ENCODE measurements around the gene PTPRM. TPM values are rescaled to one million over a fixed set of nuclear protein-coding genes. Genes with fewer than 3 reads are reported as not detected.

Gene PTPRM
- total RNA-seq, 4 donors from 2014 or later: 62.7 to 94.0 (median 76.0) TPM

DNA sequence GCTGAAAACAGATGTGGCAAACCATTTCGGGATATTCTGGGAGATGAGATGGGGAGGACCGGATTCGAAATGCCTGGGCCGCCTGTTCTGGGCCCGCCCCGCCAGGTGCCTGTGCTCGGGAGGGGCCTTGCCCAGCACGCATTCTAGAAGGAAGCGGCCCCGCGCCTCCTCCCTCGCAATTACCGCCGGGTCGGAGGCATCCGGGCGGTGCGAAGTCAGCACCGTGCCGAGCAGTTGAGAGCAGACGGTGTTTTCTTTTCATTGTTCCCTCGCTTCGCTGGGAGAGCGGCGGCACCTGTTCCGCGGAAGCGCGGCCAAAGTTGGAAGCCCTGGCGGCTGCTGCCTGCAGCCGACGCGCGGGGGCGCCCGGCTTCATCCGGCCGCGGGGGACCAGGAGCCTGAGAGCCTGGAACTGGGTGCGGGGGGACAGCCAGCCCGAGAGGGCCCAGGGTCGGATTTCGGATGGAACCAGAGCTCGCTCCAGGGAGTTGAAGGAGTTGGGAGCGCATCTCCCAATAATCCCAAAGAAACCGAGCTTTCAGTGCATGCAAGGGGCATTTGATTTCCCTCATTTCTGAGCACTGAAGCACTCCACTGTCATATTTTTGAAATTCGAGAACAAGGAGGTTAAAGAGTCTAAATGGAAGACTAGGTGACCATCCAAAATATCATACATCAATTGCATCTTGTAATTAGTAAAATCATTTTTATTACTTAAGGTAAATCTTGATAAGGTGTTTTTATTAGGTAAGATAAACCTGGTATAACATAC lies 800.3 kb downstream of the PTPRM start:
- H3K27me3 ChIP-seq: no peaks in the 10 kb centered on the region
- intact Hi-C loops (cut with DNase I): no loop called here
- TF ChIP-seq, protein P1, sequence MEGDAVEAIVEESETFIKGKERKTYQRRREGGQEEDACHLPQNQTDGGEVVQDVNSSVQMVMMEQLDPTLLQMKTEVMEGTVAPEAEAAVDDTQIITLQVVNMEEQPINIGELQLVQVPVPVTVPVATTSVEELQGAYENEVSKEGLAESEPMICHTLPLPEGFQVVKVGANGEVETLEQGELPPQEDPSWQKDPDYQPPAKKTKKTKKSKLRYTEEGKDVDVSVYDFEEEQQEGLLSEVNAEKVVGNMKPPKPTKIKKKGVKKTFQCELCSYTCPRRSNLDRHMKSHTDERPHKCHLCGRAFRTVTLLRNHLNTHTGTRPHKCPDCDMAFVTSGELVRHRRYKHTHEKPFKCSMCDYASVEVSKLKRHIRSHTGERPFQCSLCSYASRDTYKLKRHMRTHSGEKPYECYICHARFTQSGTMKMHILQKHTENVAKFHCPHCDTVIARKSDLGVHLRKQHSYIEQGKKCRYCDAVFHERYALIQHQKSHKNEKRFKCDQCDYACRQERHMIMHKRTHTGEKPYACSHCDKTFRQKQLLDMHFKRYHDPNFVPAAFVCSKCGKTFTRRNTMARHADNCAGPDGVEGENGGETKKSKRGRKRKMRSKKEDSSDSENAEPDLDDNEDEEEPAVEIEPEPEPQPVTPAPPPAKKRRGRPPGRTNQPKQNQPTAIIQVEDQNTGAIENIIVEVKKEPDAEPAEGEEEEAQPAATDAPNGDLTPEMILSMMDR (IDR thresholded peaks at IDR 0.05): peak; percentile 39 to 65 (median 46)
- TF ChIP-seq EP300 (IDR thresholded peaks at IDR 0.05): no peak
- peaks cover 0 to 10% (median 6%) of the 10 kb centered on the region in 4 donors for H3K36me3 ChIP-seq
- no peaks in the 10 kb centered on the region for H3K9me3 ChIP-seq
- no peak overlapping the region for H3K27ac ChIP-seq (replicated peaks in 1 of 4)
- peak overlapping the region; percentile 41 to 54 (median 43) for H3K4me3 ChIP-seq
- DNase-seq (ENCODE audit: extremely low spot score): no peak
- peaks cover 11 to 21% (median 12%) of the 10 kb centered on the region in 4 donors for H3K4me1 ChIP-seq
- 18% methylated on average over 15 of the region's 47 CpGs for WGBS

DNA sequence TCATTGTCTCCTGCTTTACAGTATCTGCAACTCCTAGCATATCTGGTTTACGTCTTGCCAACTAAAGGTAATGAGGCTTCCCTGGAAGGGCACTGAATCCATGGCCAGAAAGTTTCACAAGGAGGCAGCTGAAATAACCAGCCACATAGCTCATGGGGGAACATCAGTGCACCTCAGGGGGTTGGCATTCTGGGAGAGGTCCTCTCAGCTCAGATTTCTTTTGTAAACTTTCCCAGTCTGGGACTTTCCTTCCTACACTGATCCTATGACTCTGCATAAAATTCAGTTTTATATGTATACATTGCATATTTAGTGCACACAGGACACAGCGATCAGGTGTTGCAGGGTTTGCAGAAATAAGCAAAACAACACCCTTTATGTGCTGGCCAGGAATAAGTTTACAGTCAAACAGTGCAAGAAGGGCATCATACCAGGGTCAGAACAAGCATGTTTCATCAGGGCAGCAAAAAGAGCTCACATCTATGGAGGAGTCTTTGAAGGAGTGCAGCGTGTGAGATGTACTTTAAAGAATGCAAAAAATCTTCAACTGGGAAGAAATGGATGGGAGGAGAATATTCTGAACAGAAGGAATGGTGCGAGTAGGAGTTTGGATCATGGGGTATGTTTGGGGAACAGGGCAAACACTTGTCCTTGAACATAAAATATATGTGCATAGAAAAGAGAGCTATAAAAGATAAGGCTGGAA lies 801.5 kb downstream of the PTPRM start:
- Histone ChIP-seq H3K4me1 (peaks cover 11 to 21% (median 12%) of the 10 kb centered on the region in 4 donors), H3K4me3 (no peak overlapping the region), H3K27me3 (no peaks in the 10 kb centered on the region), H3K9me3 (no peaks in the 10 kb centered on the region), H3K36me3 (peaks cover 0 to 14% (median 6%) of the 10 kb centered on the region in 4 donors), H3K27ac (replicated peaks in 1 of 4) (no peak overlapping the region)
- DNase-seq (ENCODE audit: extremely low spot score): no peak
- intact Hi-C loops (cut with DNase I): no loop called here
- no peak for TF ChIP-seq POLR2A (IDR thresholded peaks at IDR 0.05; ENCODE audit: low read depth)
- TF ChIP-seq, protein P1 (IDR thresholded peaks at IDR 0.05): no peak
- no peak for TF ChIP-seq POLR2AphosphoS5 (IDR thresholded peaks at IDR 0.05)
- TF ChIP-seq EP300 (IDR thresholded peaks at IDR 0.05): no peak
- 93% methylated on average over 4 of the region's 4 CpGs for WGBS

DNA sequence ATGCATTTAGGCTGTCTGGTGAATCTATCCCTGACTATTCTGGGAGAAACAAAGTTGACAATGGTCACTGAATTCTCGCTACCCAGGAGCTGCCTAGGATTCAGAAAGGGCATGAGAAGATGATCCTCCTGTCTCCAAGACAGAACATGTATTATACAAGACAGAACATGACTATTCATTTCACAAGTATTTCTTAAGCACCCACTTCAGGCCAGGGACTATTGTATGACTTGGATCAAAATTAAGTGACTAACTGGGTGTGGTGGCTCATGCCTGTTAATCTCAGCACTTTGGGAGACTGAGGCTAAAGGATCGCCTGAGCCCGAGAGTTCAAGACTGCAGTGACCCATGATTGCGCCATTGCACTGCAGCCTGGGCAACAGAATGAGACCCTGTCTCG lies 806.4 kb downstream of the PTPRM start:
- TF ChIP-seq POLR2AphosphoS5 (IDR thresholded peaks at IDR 0.05) (no peak), EP300 (IDR thresholded peaks at IDR 0.05) (no peak), POLR2A (IDR thresholded peaks at IDR 0.05; ENCODE audit: low read depth) (no peak)
- TF ChIP-seq, protein P1 (IDR thresholded peaks at IDR 0.05): no peak
- H3K27ac ChIP-seq (replicated peaks in 1 of 4): no peak overlapping the region
- WGBS: 97% methylated on average over 5 of the region's 5 CpGs
- intact Hi-C loops (cut with DNase I): no loop called here
- no peaks in the 10 kb centered on the region for H3K4me1 ChIP-seq
- no peaks in the 10 kb centered on the region for H3K27me3 ChIP-seq
- no peak for DNase-seq (ENCODE audit: extremely low spot score)
- H3K36me3 ChIP-seq: peaks cover 13 to 44% (median 22%) of the 10 kb centered on the region in 4 donors
- no peak overlapping the region for H3K4me3 ChIP-seq
- no peaks in the 10 kb centered on the region for H3K9me3 ChIP-seq

DNA sequence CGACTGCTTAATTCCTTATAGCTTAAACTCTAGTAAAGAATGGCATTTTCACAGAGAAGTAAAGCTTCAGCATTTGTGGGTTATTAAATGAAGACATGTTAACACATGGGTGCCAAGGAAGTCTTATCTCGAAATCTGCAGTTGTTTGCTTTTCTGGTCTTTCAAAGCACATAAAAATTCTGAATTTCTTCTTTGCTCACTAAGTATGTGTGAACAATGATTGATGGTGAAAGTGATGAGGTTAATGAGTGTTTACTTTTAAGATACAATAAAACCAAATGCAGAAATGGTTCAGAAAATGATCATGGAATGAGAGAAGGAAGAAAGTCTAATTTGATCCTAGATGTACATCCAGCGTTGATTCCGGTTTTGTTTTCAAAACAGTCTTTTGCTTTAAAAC lies 807.6 kb downstream of the PTPRM start:
- H3K4me1 ChIP-seq: no peaks in the 10 kb centered on the region
- H3K27ac ChIP-seq (replicated peaks in 1 of 4): no peak overlapping the region
- DNase-seq (ENCODE audit: extremely low spot score): no peak
- 81% methylated on average over 4 of the region's 4 CpGs for WGBS
- peaks cover 24 to 56% (median 34%) of the 10 kb centered on the region in 4 donors for H3K36me3 ChIP-seq
- intact Hi-C loops (cut with DNase I): no loop called here
- no peak for TF ChIP-seq POLR2AphosphoS5 (IDR thresholded peaks at IDR 0.05)
- TF ChIP-seq POLR2A (IDR thresholded peaks at IDR 0.05; ENCODE audit: low read depth): no peak
- TF ChIP-seq EP300 (IDR thresholded peaks at IDR 0.05): no peak
- TF ChIP-seq, protein P1 (IDR thresholded peaks at IDR 0.05): no peak
- H3K27me3 ChIP-seq: no peaks in the 10 kb centered on the region
- H3K9me3 ChIP-seq: no peaks in the 10 kb centered on the region
- no peak overlapping the region for H3K4me3 ChIP-seq

Measured in esophagus muscularis mucosa (tissue), 4 donors.